GM12891 (cell line): Measurements from ENCODE around the gene VAMP4.
"Not testable (repeated sequence)": the region's sequence is repeated elsewhere in the genome, so short reads cannot be mapped to it uniquely, and the experiment has no call there.

Experiments used
- PAX5 ChIP-seq: IDR thresholded peaks from 2 replicates; pipeline ENCODE4 v1.6.1; 2011; ENCODE audit warnings: low read length, moderate library complexity, mild to moderate bottlenecking; ENCODE audit not compliant: insufficient read depth, severe bottlenecking
- POLR2A ChIP-seq: IDR thresholded peaks from 2 replicates; pipeline ENCODE4 v1.6.1; 2011; ENCODE audit warnings: low read depth, low read length, control low read depth
- POLR2AphosphoS5 ChIP-seq: IDR thresholded peaks from 2 replicates; pipeline ENCODE4 v1.6.1; 2011; ENCODE audit warnings: low read depth, low read length, control low read depth
- POU2F2 ChIP-seq: IDR thresholded peaks from 2 replicates; pipeline ENCODE4 v1.6.1; 2011; ENCODE audit warnings: low read depth, mild to moderate bottlenecking, control low read depth, low read length, moderate library complexity
- SPI1 ChIP-seq: IDR thresholded peaks from 2 replicates; pipeline ENCODE4 v1.6.1; 2011; ENCODE audit warnings: low read depth, low read length, control low read depth
- TAF1 ChIP-seq: IDR thresholded peaks from 2 replicates; pipeline ENCODE4 v1.6.1; 2011; ENCODE audit warnings: low read depth, low read length, control low read depth

GRCh38 chr1:171693541-171693940, 48.3 kb downstream of the VAMP4 start:
- not testable (repeated sequence) for TF ChIP-seq TAF1, POLR2AphosphoS5, POLR2A, SPI1, POU2F2, PAX5
